ENCODE data around the gene PTPRU.

The PTPRU gene

GRCh38 chr1:29342351-29342750 lies 106.0 kb downstream of the PTPRU start:
- no peak for DNase-seq

DNA sequence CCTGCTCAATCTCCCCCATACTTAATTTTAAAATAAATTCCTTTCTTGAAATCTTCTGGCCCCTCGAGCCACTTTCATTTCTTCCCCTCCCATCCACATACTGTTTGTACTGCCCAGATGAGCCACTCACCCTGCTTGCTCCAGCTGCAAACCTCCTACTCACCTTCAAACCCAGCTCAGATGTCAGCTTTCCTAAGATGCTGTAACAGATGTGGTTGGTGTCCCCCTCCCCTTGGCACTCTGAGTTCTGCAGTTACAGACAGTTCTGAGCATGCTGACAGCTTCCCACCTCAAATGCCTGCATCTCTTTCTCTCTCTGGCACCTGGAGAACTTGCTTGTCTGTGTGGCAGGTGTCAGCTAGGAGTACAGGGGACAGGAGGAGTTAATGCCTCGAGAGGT lies 106.7 kb downstream of the PTPRU start:
- no peak for DNase-seq

GRCh38 chr1:29343476-29343875 lies 107.2 kb downstream of the PTPRU start:
- no peak for DNase-seq

GRCh38 chr1:29343908-29344307 lies 107.6 kb downstream of the PTPRU start:
- no peak for DNase-seq

- DNase-seq: no peak
Observed at GRCh38 chr1:29344336-29344735, 108.0 kb downstream of the PTPRU start.

DNA sequence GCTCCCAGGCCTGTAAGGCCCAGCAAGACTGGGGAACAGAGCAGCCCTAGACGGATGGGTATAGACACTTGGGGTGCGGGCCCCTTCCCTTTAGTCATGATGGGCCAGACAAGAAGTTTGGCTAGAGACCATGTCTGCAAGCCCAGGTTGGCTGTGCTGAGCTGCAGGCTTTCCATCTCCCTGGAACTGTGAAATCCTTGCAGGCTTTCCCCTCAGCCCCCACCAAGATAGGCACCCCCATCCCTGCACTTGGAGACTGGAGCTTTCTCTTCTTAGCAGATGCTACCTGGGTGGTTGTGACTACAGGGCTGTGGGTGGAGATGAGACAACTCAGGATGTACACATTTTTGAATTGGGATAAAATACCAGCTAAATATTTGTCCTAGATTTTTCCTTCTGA lies 110.3 kb downstream of the PTPRU start:
- DNase-seq: no peak

GRCh38 chr1:29349871-29350491 lies 113.7 kb downstream of the PTPRU start:
- no peak for DNase-seq

DNA sequence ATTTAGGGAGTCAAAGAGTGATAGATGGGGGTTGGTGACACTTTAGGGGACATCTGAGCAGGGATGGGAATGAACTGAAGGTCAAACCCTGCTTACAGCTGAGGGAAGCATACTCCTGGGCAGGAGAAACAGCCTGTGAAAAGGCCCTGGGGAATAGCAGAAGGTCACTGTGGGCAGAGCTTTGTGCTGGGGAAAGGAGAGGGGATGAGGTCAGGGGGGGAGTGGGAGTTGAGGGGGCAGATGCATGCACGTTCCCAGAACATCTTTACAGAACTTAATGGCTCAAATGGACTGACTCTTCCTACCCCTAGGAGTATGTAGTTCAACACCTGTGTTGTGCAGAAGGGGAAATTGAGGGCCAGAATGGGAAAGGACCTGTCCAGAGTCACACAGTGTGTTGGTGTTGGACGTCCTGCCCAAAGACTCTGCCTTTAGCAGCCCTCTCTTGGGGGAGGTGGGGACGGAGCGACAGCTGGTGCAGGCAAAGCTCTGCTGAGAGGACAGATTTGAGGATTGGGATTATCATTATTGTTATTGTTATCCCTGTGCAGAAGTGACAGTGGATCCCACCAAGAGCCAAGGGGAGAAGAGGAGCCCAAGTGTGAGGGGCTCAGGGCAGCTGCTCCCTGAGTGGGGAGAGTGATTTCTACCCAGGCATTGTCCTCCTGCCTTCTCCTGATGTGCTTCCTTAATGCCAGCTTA lies 116.5 kb downstream of the PTPRU start:
- DNase-seq: no peak

GRCh38 chr1:29354511-29355098 lies 118.3 kb downstream of the PTPRU start:
- no peak for DNase-seq

DNA sequence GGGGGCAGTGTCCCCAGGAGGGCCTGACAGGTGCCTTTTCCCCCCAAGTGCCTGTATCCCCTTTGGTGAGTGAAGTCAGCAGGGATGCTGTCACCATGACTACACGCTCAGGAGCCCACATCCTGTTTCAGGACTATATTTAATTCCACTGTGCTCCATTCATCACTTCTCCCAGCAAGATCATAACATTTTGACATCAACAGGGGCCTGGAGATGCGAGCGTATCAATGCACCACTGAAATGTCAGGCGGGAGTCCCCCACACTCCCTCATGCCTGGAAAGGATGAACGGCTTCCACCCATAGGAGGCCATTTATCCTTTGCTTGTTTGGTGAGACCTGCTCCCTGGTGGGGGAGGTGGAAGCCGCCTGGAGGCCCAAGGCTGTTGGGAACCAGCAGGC lies 119.1 kb downstream of the PTPRU start:
- no peak for DNase-seq

- no peak for DNase-seq
Observed at GRCh38 chr1:29356663-29357062, 120.3 kb downstream of the PTPRU start.

GRCh38 chr1:29357452-29357851 lies 121.1 kb downstream of the PTPRU start:
- DNase-seq: no peak

DNA sequence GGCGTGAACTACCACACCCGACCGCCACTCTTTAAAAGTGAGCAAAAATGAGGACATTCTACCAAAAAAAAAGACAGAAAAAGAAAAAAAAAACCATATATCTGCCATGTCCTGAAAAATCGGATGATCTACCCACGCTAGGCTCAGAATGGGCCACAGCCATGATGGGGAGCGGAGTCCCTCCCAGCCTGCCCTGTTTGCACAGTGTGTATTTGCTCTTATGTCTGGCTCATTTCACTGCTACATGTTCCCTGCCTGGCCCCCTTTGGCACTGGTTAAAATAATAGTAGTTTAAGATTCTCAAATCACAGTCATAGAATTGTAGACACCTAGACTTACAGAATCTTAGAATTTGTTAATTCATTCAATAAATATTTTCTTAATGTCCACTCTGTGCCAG lies 121.9 kb downstream of the PTPRU start:
- DNase-seq: no peak

GRCh38 chr1:29360768-29361167 lies 124.4 kb downstream of the PTPRU start:
- no peak for DNase-seq

- DNase-seq: no peak
Observed at GRCh38 chr1:29361686-29362085, 125.4 kb downstream of the PTPRU start.

DNA sequence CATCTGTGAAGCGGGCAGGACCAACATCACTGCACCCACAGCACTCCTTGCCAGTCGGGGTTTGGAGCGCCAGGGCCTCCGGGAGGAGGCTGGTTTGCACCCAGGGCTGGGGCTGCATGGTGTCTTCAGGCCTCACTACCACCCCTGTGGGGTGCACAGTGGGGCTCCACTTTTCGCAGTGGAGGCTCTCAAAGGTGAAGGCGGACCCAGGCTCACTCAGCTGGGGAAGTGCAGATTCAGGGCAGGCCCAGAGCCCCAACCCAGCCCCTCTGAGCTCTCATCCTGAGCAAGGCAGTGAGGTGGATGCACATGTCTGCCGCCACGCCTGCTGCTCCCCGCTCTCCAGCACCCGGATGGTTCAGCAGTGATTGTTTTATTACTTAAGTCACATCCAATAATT lies 125.8 kb downstream of the PTPRU start:
- DNase-seq: no peak

DNA sequence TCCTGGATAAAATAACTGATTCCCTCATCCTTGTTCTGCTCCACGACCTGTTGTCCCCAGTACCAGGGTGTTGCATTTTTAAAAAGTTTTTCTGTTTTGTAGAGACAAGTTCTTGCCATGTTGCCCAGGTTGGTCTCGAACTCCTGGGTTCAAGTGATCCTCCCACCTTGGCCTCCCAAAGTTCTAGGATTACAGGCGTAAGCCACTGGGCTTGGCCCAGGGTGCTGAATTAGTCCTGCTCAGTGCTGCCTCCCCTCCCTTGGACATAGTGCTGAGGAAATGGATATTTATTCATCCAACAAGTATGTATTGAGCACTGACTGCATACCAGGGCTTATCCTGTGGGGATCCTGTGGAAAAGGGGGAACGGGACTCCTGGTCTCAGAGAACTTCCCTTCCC lies 126.4 kb downstream of the PTPRU start:
- no peak for DNase-seq

DNA sequence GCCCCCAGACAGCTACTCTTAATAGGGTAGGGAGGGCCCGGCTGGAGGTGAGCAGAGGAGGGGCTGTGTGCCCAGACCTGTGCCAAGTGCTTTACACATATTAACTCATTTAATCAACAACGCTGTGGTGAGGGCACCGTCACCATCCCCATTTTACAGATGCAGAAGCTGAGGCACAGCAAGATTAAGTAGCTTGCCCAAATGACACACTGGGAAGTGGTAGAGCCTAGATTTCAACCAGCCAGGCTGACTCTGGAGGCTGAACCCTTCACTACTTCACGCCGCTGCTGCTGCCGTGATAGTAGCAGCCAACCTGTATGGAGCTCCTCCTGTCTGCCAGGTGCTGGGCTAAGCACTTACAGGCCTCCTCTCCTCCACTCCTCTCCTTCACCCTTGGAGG lies 127.2 kb downstream of the PTPRU start:
- DNase-seq: no peak

DNA sequence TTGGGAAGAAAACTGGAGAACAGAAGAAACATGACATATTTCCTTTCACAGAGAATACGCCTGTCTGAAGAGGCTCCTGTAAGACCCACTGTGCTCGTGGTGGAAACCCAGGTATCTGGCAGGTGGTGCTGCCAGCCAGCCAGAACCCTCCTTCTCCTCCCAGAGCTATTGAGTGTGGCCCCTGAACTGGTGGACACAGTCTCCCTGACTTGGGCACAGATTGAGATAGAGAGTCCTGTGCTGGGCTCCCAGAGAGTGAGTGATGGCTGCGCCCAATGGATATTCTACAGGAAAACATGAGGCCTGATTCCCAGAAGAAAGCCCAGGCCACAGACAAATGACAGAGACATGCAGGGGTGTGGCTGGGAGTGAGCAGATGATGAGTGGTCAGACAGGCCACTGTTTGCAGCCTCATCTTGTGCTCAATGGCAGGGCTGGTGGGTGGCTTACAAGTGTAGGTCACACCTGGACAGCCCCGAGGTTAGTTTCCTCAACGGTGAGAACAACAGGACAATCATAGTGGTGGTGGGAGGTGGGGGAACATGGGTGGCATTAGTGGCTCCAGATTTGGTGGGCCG lies 127.9 kb downstream of the PTPRU start:
- DNase-seq: no peak

GRCh38 chr1:29365906-29366670 lies 129.8 kb downstream of the PTPRU start:
- no peak for DNase-seq

- DNase-seq: no peak
Observed at GRCh38 chr1:29368936-29369932, 132.9 kb downstream of the PTPRU start.

DNA sequence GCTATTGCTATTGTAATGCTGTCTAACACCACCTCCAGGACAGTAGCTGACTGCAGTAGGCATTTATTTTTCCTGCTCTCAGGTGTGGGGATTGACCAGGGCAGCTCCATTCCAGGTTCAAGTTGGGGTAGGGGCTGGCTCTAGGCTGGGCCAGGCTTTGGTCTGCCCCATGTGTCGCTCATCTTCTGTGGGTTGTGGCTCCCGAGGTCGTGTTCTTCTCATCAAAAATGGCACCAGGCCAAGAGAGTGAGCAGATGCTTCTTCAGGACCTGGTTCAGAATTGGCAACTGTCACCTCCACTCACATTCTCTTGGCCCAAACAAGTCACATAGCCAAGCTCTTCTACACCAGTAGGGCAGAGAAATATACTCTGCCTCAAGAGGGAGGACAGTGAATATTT lies 133.7 kb downstream of the PTPRU start:
- DNase-seq: no peak

All from NCI-H446 (cell line).